NCI-H524 (cell line): ENCODE results near the gene HOXD1.

Experiments
- DNase-seq, 2 experiments: peaks; one replicate each; lab custom pipeline; 2025; lab: John Stamatoyannopoulos, UW

Gene HOXD1

GRCh38 chr2:176152350-176153181 lies 35.9 kb upstream of the HOXD1 start:
- no peak for DNase-seq

- no peak for DNase-seq
These were observed 33.8 kb upstream of the HOXD1 start for GRCh38 chr2:176154576-176155252.

- DNase-seq: no peak
These were observed 33.0 kb upstream of the HOXD1 start for GRCh38 chr2:176155356-176156044.

GRCh38 chr2:176156301-176156806 lies 32.1 kb upstream of the HOXD1 start:
- DNase-seq: no peak

- peak; percentile 15 to 47 for DNase-seq
These were observed 31.5 kb upstream of the HOXD1 start, which contains the start of gene HOXD3 for GRCh38 chr2:176156807-176157498. HOXD3 (plus strand) TSS chr2:176157307; CDS start chr2:176169115, 11,808 bp downstream.

- DNase-seq: peak; percentile 14 to 55
These were observed 30.8 kb upstream of the HOXD1 start for GRCh38 chr2:176157499-176158185.

- peak; percentile 55 to 56 for DNase-seq
These were observed 30.3 kb upstream of the HOXD1 start for GRCh38 chr2:176158186-176158591.

GRCh38 chr2:176158855-176159662 lies 29.4 kb upstream of the HOXD1 start:
- DNase-seq: peak; percentile 77 to 92

GRCh38 chr2:176159663-176160250 lies 28.7 kb upstream of the HOXD1 start:
- DNase-seq: no peak

GRCh38 chr2:176160251-176160985 lies 28.1 kb upstream of the HOXD1 start:
- no peak for DNase-seq

GRCh38 chr2:176160986-176161824 lies 27.3 kb upstream of the HOXD1 start:
- DNase-seq: no peak

GRCh38 chr2:176161825-176162626 lies 26.4 kb upstream of the HOXD1 start:
- DNase-seq: no peak

GRCh38 chr2:176162911-176163671 lies 25.4 kb upstream of the HOXD1 start:
- no peak for DNase-seq

- no peak for DNase-seq
These were observed 24.8 kb upstream of the HOXD1 start for GRCh38 chr2:176163672-176164056.

GRCh38 chr2:176164201-176164600 lies 24.3 kb upstream of the HOXD1 start:
- no peak for DNase-seq

GRCh38 chr2:176164611-176165369 lies 23.7 kb upstream of the HOXD1 start:
- no peak for DNase-seq
